GM23338 (cell line): ENCODE results near the gene TLE1. TPM values are rescaled to one million over a fixed set of nuclear protein-coding genes. Genes with fewer than 3 reads are reported as not detected.

Experiments used
- ATAC-seq: fragments of 200-7000 bp; cut with Tn5 transposase; 3 replicates; pipeline ENCODE4 v1.9.1; 2020
- DNase-seq: peaks from one replicate; pipeline ENCODE4 v3.0.0-alpha.2; 2015; ENCODE audit warnings: low spot score
- H2AFZ ChIP-seq: fragments of 200-600 bp; sonication (generic); 2 replicates; pipeline ENCODE4 v1.8.0; 2016; ENCODE audit warnings: antibody characterized with exemption, mild to moderate bottlenecking, moderate library complexity
- H3F3A ChIP-seq: fragments of 200-600 bp; sonication (generic); replicated peaks from 2 replicates; pipeline ENCODE4 v1.8.0; 2017; ENCODE audit warnings: antibody characterized with exemption, mixed run types, low read depth
- H3K27ac ChIP-seq: fragments of 200-600 bp; sonication (generic); 2 replicates; pipeline ENCODE4 v1.6.1; 2016; ENCODE audit warnings: low read depth
- H3K27me3 ChIP-seq: fragments of 200-600 bp; sonication (generic); 2 replicates; pipeline ENCODE4 v1.8.0; 2016; ENCODE audit warnings: mild to moderate bottlenecking, mixed run types, moderate library complexity; ENCODE audit not compliant: insufficient read depth
- H3K36me3 ChIP-seq: fragments of 200-600 bp; sonication (generic); 2 replicates; pipeline ENCODE4 v1.8.0; 2016; ENCODE audit warnings: mild to moderate bottlenecking; ENCODE audit not compliant: insufficient read depth
- H3K4me1 ChIP-seq: fragments of 200-600 bp; sonication (generic); 2 replicates; pipeline ENCODE4 v1.8.0; 2016; ENCODE audit warnings: mild to moderate bottlenecking, moderate library complexity; ENCODE audit not compliant: insufficient read depth
- H3K4me2 ChIP-seq: fragments of 200-600 bp; sonication (generic); 2 replicates; pipeline ENCODE4 v1.7.1; 2017; ENCODE audit warnings: mixed run types
- H3K4me3 ChIP-seq: fragments of 200-600 bp; sonication (generic); 2 replicates; pipeline ENCODE4 v1.6.1; 2016; ENCODE audit warnings: mixed run types
- H3K79me2 ChIP-seq: fragments of 200-600 bp; sonication (generic); replicated peaks from 2 replicates; pipeline ENCODE4 v1.8.0; 2017; ENCODE audit warnings: mild to moderate bottlenecking; ENCODE audit not compliant: insufficient read depth
- H3K9me2 ChIP-seq: fragments of 200-600 bp; sonication (generic); 2 replicates; pipeline ENCODE4 v1.8.0; 2017; ENCODE audit not compliant: insufficient read depth
- H4K20me1 ChIP-seq: fragments of 200-600 bp; sonication (generic); replicated peaks from 2 replicates; pipeline ENCODE4 v1.8.0; 2017; ENCODE audit warnings: mild to moderate bottlenecking; ENCODE audit not compliant: insufficient read depth
- H3K27ac Mint-ChIP-seq: 2 replicates; pipeline ENCODE4 v1.8.0; 2020; ENCODE audit warnings: inconsistent platforms, mild to moderate bottlenecking, moderate library complexity, mixed read lengths
- H3K27me3 Mint-ChIP-seq: 3 replicates; pipeline ENCODE4 v1.8.0; 2022; ENCODE audit warnings: low read depth, mild to moderate bottlenecking, moderate library complexity, mixed read lengths, inconsistent platforms; ENCODE audit not compliant: insufficient read depth, poor library complexity
- H3K36me3 Mint-ChIP-seq: 3 replicates; pipeline ENCODE4 v1.8.0; 2021; ENCODE audit warnings: low read depth, mild to moderate bottlenecking, inconsistent platforms, moderate library complexity, mixed read lengths
- H3K4me1 Mint-ChIP-seq: 3 replicates; pipeline ENCODE4 v1.8.0; 2020; ENCODE audit warnings: mild to moderate bottlenecking, inconsistent platforms, mixed read lengths
- H3K4me3 Mint-ChIP-seq: 3 replicates; pipeline ENCODE4 v1.8.0; 2021; ENCODE audit warnings: moderate library complexity, mild to moderate bottlenecking, inconsistent platforms, mixed read lengths
- H3K9me3 Mint-ChIP-seq: 3 replicates; pipeline ENCODE4 v1.8.0; 2020; ENCODE audit warnings: moderate library complexity, mild to moderate bottlenecking, inconsistent platforms, mixed read lengths
- CTCF ChIP-seq, 2 experiments: fragments of 200-600 bp in 1 of 2; sonication (generic) in 1 of 2; conservative IDR thresholded peaks; 2 replicates each; pipeline versions ENCODE4 v1.5.1 to v1.6.1; 2016 to 2017; ENCODE audit warnings: antibody characterized with exemption in 2 of 2, low read depth in 2 of 2, mild to moderate bottlenecking in 2 of 2, moderate library complexity in 1 of 2
- EZH2 ChIP-seq: fragments of 200-600 bp; sonication (generic); IDR thresholded peaks from one replicate; pipeline ENCODE4 v1.8.0; 2017; ENCODE audit warnings: antibody characterized with exemption, mild to moderate bottlenecking, low read depth; ENCODE audit not compliant: unreplicated experiment
- EZH2phosphoT487 ChIP-seq: fragments of 200-600 bp; sonication (generic); IDR thresholded peaks from one replicate; pipeline ENCODE4 v1.8.1; 2018; ENCODE audit warnings: antibody characterized with exemption; ENCODE audit not compliant: unreplicated experiment
- NANOG ChIP-seq: IDR thresholded peaks from 2 replicates; pipeline ENCODE4 v1.6.1; 2016; ENCODE audit warnings: antibody characterized with exemption, borderline replicate concordance
- POLR2AphosphoS5 ChIP-seq: IDR thresholded peaks from 2 replicates; pipeline ENCODE4 v1.6.1; 2016; ENCODE audit warnings: antibody characterized with exemption, low read depth
- REST ChIP-seq: IDR thresholded peaks from one replicate; pipeline ENCODE4 v1.6.1; 2018; ENCODE audit warnings: antibody characterized with exemption; ENCODE audit not compliant: unreplicated experiment
- STAT1 ChIP-seq: IDR thresholded peaks from one replicate; pipeline ENCODE4 v1.6.1; 2016; ENCODE audit warnings: antibody characterized with exemption; ENCODE audit not compliant: unreplicated experiment
- ZNF114 ChIP-seq: fragments of 250-450 bp; sonication (Bioruptor Pico); IDR thresholded peaks from 2 replicates; pipeline ENCODE4 v1.5.0; 2020; ENCODE audit warnings: mild to moderate bottlenecking, moderate library complexity
- ZNF331 ChIP-seq: fragments of 250-450 bp; sonication (Bioruptor Pico); IDR thresholded peaks from 2 replicates; pipeline ENCODE4 v1.5.0; 2020; ENCODE audit warnings: low read depth, mild to moderate bottlenecking, moderate library complexity
- ZNF462 ChIP-seq: fragments of 250-450 bp; sonication (Bioruptor Pico); IDR thresholded peaks from 2 replicates; pipeline ENCODE4 v1.5.0; 2020; ENCODE audit warnings: mild to moderate bottlenecking, moderate library complexity
- polyA plus RNA-seq: library from polyadenylated mRNA; unstranded; fragments of >200 nt; fragmentation: Nextera tagmentation; extraction: Ambion mirVana; gene quantifications from 2 replicates; pipeline ENCODE4 v1.2.1, GENCODE V29; 2016
- total RNA-seq: library from RNA; depleted of rRNA; stranded (reverse); fragments of >200 nt; shearing (Covaris generic); gene quantifications from 2 replicates; pipeline ENCODE4 v1.2.3, GENCODE V29; 2014

Gene TLE1
- total and polyA plus RNA-seq, 2 experiments from 2014 or later = 58.1 to 132 TPM

- TF ChIP-seq REST = no peak
- no peak for TF ChIP-seq ZNF331 (CRISPR knock-in tag)
- no peak for TF ChIP-seq EZH2
Observed at GRCh38 chr9:81543695-81544094, 145.7 kb downstream of the TLE1 start (continued).

GRCh38 chr9:81542118-81542889 lies 147.0 kb downstream of the TLE1 start:
- Mint-ChIP-seq H3K9me3 (no peaks in the 10 kb centered on the region), H3K36me3 (no peaks in the 10 kb centered on the region), H3K4me3 (no peak overlapping the region), H3K4me1 (peaks cover 17% of the 10 kb centered on the region), H3K27ac (no peak overlapping the region), H3K27me3 (peaks cover 1% of the 10 kb centered on the region)
- DNase-seq (no peak), ATAC-seq (no peak)
- Histone ChIP-seq H3K4me2 (no peak overlapping the region), H3F3A (no peaks in the 10 kb centered on the region), H3K9me2 (no peaks in the 10 kb centered on the region), H3K4me1 (peaks cover 13% of the 10 kb centered on the region), H3K27me3 (no peaks in the 10 kb centered on the region), H3K27ac (no peak overlapping the region), H2AFZ (0 out of 2 replicates have a peak overlapping the region, but pooled peaks have one; percentile 28), H4K20me1 (no peaks in the 10 kb centered on the region), H3K36me3 (no peaks in the 10 kb centered on the region), H3K4me3 (no peak overlapping the region), H3K79me2 (no peaks in the 10 kb centered on the region)
- TF ChIP-seq ZNF331 (CRISPR knock-in tag) = no peak
- no peak for TF ChIP-seq EZH2phosphoT487
- TF ChIP-seq CTCF (conservative IDR thresholded peaks at IDR 0.05; ENCODE audit: low read depth in 2 of 2) = no peak
- TF ChIP-seq STAT1 = no peak
- no peak for TF ChIP-seq ZNF114
- no peak for TF ChIP-seq NANOG
- no peak for TF ChIP-seq EZH2
- TF ChIP-seq ZNF462 (CRISPR knock-in tag) = no peak
- no peak for TF ChIP-seq POLR2AphosphoS5
